Fibroblast of mammary gland (primary cell): ENCODE measurements around the gene HIPK1.
"Not testable (repeated sequence)": the region's sequence is repeated elsewhere in the genome, so short reads cannot be mapped to it uniquely, and the experiment has no call there.

Source experiments
- DNase-seq: peaks from one replicate; pipeline ENCODE4 v3.0.0-alpha.2; 2010; ENCODE audit warnings: low read depth
- H3K4me3 ChIP-seq: 2 replicates; pipeline ENCODE4 v1.5.1; 2011; ENCODE audit warnings: low read depth, mild to moderate bottlenecking, low read length, moderate library complexity; ENCODE audit not compliant: control insufficient read depth
- TF ChIP-seq, protein P1 (sequence below): conservative IDR thresholded peaks from 2 replicates; pipeline ENCODE4 v1.5.1; 2011; ENCODE audit warnings: low read depth, low read length, inconsistent platforms; ENCODE audit not compliant: control insufficient read depth, insufficient read depth

HIPK1 gene

DNA sequence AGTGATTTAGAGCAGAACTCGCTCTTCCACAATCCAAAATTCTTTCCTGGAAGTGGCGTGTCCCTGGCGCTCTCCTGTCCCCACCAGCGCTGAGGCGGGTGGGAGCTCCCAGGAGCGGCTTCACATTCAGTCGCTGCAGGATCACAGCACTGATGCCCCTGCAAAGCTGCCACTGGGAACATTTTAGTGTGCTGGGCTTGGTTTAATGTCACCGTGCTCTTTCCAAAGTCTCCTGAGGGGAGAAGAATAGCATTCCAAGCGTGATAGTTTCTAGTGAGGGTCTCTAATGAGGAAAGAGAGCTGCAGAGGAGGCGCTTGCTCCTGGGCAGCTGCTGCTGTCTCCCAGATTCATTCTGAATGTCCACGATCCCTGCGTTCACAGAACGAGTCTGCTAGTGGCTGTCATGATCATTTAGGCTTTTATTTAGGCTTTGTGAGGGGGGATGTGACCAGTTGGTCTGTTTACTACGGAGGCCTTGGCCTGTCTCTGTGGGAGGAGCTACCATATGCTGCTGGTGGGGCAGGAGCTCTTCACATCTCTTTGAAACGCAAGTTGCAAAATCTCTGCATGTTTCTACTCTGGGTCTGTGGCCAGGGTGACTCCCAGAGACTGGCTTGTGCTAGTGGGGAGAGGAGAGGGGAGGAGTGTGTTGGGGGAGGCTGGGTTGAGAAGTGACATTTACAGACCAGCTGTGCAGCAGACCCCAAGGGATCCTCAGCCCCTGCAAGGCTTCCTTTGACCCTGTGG is 73.5 kb downstream of the HIPK1 start:
- no peak overlapping the region for H3K4me3 ChIP-seq
- peak; percentile 56 for DNase-seq
- TF ChIP-seq, protein P1, sequence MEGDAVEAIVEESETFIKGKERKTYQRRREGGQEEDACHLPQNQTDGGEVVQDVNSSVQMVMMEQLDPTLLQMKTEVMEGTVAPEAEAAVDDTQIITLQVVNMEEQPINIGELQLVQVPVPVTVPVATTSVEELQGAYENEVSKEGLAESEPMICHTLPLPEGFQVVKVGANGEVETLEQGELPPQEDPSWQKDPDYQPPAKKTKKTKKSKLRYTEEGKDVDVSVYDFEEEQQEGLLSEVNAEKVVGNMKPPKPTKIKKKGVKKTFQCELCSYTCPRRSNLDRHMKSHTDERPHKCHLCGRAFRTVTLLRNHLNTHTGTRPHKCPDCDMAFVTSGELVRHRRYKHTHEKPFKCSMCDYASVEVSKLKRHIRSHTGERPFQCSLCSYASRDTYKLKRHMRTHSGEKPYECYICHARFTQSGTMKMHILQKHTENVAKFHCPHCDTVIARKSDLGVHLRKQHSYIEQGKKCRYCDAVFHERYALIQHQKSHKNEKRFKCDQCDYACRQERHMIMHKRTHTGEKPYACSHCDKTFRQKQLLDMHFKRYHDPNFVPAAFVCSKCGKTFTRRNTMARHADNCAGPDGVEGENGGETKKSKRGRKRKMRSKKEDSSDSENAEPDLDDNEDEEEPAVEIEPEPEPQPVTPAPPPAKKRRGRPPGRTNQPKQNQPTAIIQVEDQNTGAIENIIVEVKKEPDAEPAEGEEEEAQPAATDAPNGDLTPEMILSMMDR, result no peak

DNA sequence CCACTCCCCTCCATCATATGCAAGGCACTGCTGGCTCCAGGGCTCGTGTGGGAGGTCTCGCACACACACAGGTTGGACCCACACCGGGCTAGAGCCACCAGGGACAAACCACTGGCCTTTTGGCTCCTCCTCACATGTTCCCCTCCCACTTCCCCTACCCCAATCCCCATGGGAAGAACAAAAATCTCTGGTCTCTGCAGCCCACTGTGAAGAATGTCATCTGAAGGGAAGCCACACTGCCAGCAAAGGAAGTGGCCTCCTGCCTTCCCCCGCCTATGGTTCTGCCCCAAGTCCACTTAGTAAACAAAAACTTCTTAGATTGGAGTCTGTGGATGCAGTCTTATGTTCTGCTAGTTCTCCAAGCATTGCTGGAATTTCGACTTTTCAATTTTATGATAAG is 74.3 kb downstream of the HIPK1 start:
- no peak for DNase-seq
- TF ChIP-seq, protein P1, result no peak
- H3K4me3 ChIP-seq, result no peak overlapping the region

- not testable (repeated sequence) for H3K4me3 ChIP-seq, DNase-seq
These were observed 77.7 kb downstream of the HIPK1 start for GRCh38 chr1:114006825-114007224.

- TF ChIP-seq, protein P1, result no peak
- DNase-seq, result no peak
- H3K4me3 ChIP-seq, result no peak overlapping the region
These were observed 79.4 kb downstream of the HIPK1 start for GRCh38 chr1:114008480-114008941.

GRCh38 chr1:114008993-114009392 is 79.9 kb downstream of the HIPK1 start:
- H3K4me3 ChIP-seq, result no peak overlapping the region
- DNase-seq, result no peak
- TF ChIP-seq, protein P1, result no peak

DNA sequence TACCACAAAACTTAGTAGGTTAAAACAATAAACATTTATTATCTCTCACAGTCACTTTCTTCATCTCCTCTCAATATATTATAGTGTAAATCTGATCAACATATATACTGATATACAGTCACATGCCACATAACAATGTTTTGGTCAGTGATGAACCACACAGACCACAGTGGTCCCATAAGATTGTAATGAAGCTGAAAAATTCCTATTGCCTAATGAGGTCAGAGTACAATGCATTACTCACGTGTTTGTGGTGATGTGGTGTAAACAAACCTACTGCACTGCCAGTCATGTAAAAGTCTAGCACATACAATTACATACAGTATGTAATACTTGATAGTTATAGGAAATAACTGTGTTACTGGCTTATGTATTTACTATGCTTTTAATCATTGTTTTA is 80.3 kb downstream of the HIPK1 start:
- peak; percentile 84 for DNase-seq
- no peak overlapping the region for H3K4me3 ChIP-seq
- TF ChIP-seq, protein P1, result no peak

GRCh38 chr1:114010433-114011184 is 81.5 kb downstream of the HIPK1 start:
- no peak overlapping the region for H3K4me3 ChIP-seq
- TF ChIP-seq, protein P1, result no peak
- no peak for DNase-seq
